Panc1 (cell line): ENCODE measurements around the gene NTSR2.

Experiments used
- CTCF ChIP-seq: fragments of 450-650 bp; IDR thresholded peaks from 2 replicates; pipeline ENCODE4 v1.5.1; 2017; ENCODE audit warnings: mild to moderate bottlenecking
- POLR2AphosphoS5 ChIP-seq: IDR thresholded peaks from 2 replicates; pipeline ENCODE4 v1.6.1; 2012; ENCODE audit warnings: mild to moderate bottlenecking, low read depth, low read length, moderate library complexity

- no peak for TF ChIP-seq CTCF
- TF ChIP-seq POLR2AphosphoS5: no peak
Observed at GRCh38 chr2:11679016-11679415, 9.0 kb upstream of the NTSR2 start.
